DMS53 treated with DMSO at 0.1 percent for 48 hours (cell line): Measurements from ENCODE around the gene ANKRD11.
"Not testable (repeated sequence)": the region's sequence is repeated elsewhere in the genome, so short reads cannot be mapped to it uniquely, and the experiment has no call there.

ENCODE experiments used
- DNase-seq: peaks from one replicate; lab custom pipeline; 2025; ENCODE audit not compliant: unreplicated experiment; lab: John Stamatoyannopoulos, UW

ANKRD11 gene

DNA sequence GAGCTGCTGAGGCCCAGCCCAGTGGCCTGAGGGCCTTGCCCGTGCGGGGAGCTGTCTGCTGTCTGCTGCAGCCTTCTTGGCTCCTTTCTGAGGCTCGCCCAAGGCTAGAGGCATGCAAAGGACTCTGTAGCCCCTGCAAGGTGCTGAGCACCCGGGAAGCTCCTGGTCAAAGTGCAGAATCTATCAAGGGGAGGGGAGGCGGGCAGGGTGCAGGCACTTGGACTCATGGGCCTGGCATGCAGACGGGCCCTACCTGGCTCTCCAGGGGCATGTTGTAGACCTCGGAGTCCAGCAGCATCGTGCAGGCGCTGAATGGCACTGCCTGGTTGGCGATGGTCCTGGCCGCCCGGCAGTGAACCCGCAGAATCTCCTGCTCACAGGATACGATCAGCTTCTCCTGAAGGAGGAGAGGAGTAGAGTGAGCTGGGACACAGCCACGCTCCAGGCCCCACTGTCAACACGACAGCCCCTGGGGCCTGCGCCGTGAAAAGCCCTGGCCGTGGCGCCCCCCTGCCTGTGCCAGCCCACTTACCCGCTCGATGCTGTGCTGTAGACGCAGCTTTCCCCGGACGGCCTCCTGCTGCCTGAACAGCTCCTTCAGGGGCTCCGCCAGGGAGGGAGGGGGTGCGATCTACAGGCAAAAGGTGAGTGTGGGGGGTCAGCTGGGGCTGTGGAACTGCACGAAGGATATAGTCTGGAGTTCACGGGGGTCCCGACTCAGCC is 215.6 kb downstream of the ANKRD11 start:
- DNase-seq: no peak

DNA sequence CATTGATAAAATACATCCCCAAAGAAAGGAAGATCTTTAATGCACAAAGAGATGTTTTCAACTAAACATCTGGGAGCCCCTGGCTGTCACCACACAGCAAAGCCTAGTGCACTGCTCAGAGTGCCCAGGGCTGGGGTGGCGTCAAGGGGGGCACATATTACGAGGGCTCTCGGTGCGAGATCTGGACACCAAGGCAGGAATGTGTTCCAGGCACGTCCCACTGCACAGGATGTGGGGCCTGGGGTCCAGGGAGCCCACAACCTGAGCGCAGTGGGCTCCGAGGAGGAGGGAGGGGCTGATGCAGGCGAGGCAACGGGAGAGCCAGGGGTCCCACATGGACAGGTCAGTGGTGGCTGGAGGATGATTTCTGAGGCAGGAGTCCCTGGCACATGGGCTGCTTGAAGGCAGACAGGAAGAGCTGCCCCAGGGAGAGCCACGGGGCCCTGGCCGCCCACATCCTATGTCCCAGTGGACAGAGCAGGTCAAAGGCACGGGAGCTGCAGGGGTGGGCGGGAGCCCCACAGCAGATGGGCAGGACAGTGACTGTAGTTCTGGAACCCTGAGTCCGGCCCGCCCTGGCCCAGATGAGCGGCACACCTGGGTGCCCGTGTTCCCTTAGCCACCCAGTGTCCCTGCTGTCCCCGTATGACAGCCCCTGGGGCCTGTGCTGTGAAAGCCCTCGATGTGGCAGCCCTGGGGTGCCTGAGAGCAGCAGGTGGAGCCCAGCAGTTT is 216.5 kb downstream of the ANKRD11 start:
- DNase-seq: no peak

DNA sequence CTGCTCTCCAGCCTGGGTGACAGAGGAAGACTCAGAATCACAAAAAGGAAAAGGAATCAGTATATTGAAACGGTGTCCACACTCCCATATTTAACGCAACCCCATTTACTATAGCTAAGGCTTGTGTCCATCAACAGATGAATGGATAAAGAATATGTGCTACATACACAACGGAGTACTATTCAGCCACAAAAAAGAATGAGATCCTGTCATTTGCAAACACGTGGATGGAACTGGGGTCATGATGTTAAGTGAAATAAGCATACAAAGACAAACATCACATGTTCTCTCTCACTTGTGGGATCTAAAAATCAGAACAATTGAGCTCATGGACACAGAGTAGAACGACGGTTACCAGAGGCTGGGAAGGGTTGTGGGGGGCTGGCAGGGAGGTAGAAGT is 217.7 kb downstream of the ANKRD11 start:
- no peak for DNase-seq

DNA sequence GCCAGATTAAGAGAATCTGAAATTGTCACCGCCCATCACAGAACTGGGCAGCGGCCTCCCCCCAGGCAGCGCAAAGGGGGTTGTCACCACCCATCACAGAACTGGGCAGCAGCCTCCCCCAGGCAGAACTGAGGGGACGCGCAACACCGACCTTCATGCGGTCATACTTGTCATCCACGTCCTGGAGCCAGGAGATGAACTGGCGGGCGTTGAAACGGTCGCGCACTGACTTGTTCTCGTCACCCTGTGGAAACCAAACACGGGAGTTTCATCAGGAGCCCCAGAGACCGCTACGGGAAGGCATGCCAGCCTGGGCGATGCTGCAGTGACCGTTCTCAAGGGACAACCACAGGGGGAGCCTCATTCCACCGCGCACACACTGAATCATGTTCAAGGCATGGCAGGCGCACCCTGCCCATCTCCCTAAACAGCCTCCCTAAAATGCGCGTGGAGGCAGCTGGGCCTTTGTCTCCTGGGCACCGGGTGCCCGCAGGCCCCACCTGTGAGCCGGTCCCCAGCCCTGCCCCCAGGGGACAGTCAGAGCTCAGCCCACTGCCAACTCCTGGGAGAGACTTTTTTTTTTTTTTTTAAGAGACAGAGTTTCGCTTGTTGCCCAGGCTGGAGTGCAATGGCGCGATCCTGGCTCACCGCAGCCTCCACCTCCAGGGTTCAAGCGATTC is 219.6 kb downstream of the ANKRD11 start:
- no peak for DNase-seq

- DNase-seq: no peak
Measured at GRCh38 chr16:89269805-89270665, 220.3 kb downstream of the ANKRD11 start.

GRCh38 chr16:89268987-89269735 is 221.2 kb downstream of the ANKRD11 start:
- DNase-seq: no peak

- no peak for DNase-seq
Measured at GRCh38 chr16:89268585-89268984, 221.8 kb downstream of the ANKRD11 start.

GRCh38 chr16:89267746-89268145 is 222.6 kb downstream of the ANKRD11 start:
- DNase-seq: not testable (repeated sequence)

- no peak for DNase-seq
Measured at GRCh38 chr16:89266521-89267134, 223.7 kb downstream of the ANKRD11 start.

- DNase-seq: no peak
Measured at GRCh38 chr16:89265647-89266046, 224.7 kb downstream of the ANKRD11 start.

DNA sequence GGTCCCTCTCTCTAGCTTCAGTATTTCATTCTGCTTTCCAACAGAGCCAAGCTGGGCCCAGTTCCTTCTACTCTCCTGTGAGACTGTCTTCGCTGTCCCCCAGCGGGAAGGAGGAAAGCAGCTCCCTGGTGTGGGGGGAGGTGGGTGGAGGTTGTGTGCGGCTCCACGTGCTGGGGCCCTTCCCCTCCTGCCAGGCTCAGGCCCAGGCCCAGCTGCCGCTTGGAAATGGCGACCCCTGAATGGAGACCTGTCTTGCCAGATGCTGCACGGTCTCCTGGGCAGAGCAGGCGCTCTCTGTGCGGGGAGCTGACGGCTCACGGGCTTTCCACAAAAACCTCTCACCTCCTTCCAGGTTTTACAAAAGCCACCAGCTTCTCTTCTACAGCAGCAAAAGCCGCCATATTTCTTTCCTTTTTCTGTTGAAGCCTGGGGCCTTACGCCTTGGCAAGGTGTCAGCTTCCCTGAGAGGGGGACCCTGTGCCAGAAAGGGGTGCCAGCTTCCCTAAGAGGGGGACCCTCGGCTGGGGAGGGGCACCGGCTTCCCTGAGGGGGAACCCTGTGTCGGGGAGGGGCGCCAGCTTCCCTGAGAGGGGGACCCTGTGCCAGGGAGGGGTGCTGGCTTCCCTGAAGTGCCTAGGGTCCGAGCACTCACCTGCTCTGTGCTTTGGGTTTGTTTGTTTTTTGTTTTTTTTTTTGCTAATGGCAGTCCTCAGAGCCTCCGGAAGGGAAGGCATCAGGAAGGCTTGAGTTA is 225.4 kb downstream of the ANKRD11 start:
- no peak for DNase-seq

GRCh38 chr16:89261691-89262563 is 228.4 kb downstream of the ANKRD11 start:
- peak; percentile 4 for DNase-seq

DNA sequence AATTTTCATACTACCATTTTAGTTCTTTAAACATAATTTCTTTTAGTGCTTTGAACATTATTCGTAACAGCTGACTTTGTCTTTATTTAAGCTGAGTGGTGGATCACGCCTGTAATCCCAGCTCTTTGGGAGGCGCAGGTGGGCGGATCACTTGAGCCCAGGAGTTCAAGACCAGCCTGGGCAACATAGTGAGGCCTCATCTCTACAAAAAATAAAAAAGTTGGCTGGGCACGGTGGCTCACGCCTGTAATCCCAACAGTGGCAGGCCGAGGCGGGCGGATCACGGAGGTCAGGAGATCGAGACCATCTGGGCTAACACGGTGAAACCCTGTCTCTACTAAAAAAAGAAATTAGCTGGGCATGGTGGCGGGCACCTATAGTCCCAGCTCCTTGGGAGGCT is 230.5 kb downstream of the ANKRD11 start:
- not testable (repeated sequence) for DNase-seq

DNA sequence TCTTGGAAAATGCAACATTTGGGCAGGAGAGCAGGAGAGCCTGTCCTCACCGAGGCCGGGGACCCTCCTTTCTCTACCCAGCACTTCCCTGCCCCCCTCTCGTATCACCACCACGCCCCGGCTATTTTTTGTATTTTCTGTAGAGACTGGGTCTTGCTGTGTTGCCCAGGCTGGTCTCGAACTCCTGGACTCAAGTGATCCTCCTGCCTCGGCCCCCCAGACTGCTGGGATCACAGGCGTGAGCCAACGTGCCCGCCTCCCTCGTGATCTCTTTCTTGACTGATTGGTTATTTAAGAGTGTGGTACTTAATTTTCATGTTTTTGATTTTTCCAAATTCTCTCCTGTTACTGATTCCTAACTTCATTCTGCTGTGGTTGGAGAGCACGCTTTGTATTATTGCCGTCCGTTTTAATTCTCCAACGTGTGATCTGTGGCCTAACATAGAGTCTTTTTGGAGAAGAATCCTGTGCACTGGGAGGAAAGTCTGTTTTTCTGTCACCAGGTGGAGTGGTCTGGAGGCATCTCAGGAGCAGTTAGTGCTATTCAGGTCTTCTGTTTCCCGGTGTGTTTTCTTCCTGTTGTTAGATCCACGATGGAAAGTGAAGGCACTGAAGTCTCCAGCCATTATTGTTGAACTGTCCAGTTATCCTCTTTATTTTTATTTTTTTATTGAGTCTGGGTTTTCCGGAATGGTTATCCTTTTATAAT is 232.4 kb downstream of the ANKRD11 start:
- no peak for DNase-seq

- DNase-seq: no peak
Measured at GRCh38 chr16:89257281-89257731, 233.1 kb downstream of the ANKRD11 start.

GRCh38 chr16:89256651-89257254 is 233.6 kb downstream of the ANKRD11 start:
- DNase-seq: peak; percentile 46
